Embryonic facial prominence (tissue), 1 donor: ENCODE results near the gene CDC42EP4.

ENCODE experiments used
- DNase-seq: peaks from one replicate; pipeline ENCODE4 v3.0.0-alpha.2; 2016; ENCODE audit errors: extremely low spot score

Gene CDC42EP4

DNA sequence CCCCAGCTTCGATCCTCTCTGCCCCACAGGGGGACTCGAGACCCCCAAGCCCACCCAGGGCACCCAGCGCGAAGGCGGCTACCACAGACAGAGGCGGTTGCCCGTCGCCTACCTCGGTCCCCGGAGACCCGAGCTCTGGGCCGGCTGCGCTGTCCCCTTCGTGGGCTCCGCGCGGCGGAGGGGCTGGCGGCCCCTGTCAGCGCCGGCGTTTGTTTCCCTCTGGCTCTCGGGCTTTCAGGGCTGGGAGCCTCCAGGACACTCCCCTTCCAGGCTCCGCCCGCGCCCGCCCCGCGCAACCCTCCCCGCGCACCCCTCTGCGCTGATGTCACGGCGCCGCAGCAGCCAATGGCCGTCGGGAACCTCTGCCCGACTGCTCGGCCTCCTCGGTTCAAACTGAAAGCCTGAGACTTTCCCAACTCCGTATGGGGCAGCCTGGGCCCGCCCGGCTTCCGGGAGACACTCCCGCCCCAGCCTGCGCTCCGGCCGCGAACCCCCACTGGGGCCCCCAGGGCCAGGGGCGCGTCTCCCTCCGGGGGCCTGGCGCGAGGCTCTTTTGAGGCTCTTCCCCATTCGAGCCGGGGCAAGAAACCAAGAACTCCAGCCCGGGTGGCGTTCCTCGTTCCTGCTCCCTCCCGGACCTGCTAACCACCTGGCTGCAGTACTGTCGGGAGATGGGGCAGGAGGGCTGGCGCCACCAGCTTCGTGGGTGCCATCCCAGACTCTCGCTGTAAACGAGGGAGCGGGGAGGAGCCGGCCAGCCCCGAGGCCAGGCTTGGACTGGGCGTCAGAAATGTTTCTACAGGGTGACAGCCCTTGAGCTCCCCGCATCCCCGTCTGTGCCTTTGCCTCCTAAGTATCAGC, at the start of gene CDC42EP4:
Gene CDC42EP4 (minus strand): TSS at position 221 of the 861 bp plus-strand sequence. CDS start 25,501 bp downstream, outside the sequence.
- DNase-seq = peak; percentile 80

- no peak for DNase-seq
Measured at GRCh38 chr17:73360961-73361761, 49.4 kb upstream of the CDC42EP4 start.

DNA sequence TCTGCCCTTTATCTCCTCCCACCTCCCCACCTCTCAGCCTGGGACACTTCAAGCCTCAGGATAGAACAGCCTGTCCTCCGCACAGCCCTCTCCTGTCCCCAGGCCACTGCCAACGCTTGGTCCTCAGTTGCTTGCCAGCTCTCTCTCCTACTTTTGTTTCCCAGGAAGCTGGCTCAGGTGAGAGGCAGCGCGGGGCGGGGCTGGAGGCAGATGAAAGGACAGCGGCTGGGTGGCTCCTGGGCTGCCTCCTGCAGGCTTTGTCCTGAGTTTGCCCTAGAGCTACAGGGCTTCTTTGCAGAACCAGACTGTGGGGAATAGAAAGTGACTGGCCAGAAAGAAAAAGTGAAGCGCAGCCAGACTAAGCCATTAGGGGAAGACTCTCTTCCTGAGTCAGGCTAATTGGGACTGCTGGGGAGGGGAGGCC, 48.2 kb upstream of the CDC42EP4 start:
- DNase-seq = no peak

GRCh38 chr17:73359352-73359751, 47.6 kb upstream of the CDC42EP4 start:
- DNase-seq = no peak

GRCh38 chr17:73358668-73359067, 46.9 kb upstream of the CDC42EP4 start:
- DNase-seq = no peak

DNA sequence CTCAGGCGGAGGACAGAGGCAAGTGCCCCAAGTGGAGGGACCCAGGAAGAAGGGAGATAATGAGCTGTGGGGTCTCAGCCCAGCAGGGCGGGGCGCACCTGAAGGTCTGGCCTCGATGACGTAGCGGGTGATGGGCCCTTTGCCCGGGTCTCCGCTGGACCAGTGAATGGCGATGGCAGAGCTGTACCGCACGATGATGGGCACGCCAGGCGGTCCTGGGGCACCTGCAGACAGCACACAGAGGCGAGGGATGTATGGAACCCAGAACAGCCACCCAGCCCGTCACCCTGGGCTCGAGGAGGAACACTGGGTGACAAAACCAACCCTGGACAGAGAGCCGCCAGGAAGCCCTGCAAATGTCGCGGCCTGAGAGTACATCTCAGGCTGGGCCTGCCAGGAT, 46.2 kb upstream of the CDC42EP4 start:
- DNase-seq = no peak

GRCh38 chr17:73357318-73357717, 45.5 kb upstream of the CDC42EP4 start:
- DNase-seq = no peak

DNA sequence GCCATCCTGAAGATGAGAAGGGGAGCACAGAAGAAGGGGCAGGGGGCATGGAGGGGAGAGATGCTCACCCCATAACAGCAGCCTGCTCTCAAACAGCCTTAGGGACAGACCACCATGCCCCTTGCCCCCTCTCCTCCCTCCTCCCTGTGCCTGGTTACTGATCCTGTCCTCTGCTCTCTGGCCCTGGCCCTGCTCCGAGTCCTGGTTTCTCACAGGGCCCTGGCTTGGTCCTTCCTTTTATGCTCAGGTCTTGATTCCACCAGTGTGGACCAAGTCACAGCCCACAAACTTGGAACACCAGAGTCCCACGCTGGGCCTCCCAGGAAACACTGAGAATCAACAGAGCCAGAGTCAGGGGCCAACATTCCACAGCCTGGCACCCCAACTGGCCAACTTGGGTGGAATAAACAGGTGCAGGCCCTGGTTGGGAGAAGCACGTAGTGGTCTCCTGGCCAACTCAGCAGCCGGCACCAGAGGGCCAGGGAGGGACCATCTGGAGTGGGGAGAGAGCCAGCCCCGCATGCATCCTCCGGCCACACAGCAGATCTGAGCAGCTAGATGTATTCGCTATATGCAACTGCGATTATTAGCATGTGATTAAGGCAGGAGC, 44.9 kb upstream of the CDC42EP4 start:
- no peak for DNase-seq

DNA sequence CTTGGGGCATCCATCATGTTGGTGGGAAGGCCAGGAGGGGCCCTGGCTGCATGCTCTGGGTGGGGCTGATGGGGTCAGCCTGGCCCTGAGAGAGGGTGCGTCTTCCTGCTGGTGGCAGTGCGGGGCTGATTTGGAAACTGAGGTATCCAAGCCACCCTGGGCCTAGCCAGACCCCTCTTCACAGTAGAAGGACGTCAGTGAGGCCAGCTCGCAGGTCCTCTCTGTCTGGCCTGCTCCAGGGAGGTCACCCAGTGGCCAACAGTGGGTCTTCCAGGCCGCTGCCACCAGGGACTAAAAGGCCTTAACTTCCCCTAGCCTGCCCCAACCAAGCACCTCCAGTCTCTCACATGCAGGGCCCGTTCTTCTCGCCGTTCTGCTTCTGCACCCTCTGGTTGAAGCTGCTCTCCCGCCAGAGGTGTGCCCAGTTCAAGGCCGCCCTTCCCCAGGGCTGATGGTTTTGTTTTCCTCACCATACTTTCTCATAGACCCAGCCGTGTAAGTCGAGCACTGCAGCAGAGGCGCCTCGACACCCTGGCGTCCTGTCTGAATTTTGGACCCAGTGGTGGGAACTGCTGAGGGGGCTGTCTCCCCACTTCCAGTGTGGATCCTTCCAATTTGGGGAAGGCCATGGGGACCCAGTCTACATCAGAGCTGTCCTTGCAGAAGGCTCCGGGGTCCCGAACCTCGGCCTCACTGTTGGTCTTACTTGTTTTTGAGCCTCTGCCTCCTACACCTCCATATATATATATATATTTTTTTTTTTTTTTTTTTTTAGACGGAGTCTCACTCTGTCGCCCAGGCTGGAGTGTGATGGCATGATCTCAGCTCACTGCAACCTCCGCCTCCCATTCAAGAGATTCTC, 42.9 kb upstream of the CDC42EP4 start:
- DNase-seq = no peak

DNA sequence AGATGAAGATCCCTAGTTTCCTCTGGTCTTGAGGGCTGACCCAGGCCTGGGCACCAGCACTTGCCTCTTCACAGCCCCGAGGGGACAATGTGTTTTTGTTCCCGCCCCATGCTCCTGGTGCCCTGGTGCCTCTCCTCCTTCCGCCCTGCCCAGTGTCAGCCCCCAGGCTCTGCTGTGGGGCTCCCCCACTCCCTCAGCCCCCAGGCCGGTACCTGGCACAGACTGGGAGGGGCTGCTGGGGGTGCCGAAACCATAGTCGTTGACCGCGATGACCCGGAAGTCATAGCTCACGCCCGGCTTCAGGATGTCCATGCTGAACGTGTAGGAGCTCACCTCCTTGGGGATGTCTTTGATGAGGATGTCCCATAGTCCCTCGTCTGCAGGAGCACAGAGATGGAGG, 40.5 kb upstream of the CDC42EP4 start:
- DNase-seq = no peak

DNA sequence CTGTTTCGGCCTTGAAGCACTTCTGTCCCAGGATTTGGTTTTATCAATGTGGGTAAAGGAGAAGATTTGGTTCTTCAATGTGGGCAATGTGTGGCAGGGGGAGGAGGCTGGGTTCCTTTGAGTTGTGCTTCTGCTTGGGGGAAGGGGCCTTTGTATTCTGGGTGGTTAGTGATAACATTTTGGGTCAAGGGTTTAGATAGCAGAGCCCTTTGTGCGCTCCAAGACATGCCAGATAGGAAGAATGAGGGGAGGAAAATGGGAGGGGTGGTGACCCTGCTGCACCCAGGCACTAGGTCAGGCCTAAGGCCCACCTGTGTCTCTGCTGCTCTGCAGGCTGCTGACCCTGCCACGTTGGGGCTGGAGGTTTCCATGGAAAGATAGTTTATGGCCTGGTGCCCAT, 40.0 kb upstream of the CDC42EP4 start:
- no peak for DNase-seq

- DNase-seq = no peak
Measured at GRCh38 chr17:73350864-73351263, 39.1 kb upstream of the CDC42EP4 start.

DNA sequence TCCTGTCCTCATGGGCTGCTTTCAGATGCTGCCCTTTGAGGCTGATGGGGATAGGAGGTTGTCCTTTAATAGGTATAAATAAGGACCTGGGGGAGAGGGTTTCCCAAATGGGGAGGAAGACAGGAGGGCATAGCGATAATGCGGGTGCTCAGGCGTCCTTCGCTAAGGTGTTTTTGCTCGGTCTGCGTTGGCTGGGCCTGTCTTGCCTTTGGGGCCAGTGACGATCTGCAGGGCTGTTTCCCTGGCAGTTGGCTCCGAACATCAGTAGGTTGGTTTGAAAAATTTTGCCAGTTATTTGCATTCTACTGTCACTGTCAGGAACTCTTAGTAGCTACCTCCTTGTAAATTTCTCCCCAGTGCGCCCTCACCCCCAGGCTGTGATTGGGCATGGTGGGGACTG, 37.8 kb upstream of the CDC42EP4 start:
- no peak for DNase-seq

DNA sequence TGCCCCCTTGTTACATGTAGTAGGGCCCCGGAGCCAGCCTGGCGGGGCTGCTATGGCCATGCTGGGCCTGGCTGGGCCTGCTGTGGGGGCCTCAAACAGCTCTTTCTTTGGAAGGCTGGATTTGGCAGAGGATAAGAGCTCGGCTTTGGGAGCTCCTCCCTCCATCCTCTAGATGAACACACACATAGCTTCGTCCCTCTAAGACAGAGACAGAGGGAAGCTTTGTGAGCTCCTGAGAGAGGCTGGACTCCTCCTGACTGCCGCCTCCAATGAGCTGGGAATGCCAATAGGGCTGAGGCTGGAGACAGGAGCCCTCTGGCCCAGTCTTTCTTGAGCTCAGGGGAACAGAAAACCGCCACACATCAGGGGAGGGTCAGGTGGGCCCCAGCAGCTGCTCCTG, 37.3 kb upstream of the CDC42EP4 start:
- no peak for DNase-seq

GRCh38 chr17:73348829-73349095, 37.0 kb upstream of the CDC42EP4 start:
- DNase-seq = no peak

DNA sequence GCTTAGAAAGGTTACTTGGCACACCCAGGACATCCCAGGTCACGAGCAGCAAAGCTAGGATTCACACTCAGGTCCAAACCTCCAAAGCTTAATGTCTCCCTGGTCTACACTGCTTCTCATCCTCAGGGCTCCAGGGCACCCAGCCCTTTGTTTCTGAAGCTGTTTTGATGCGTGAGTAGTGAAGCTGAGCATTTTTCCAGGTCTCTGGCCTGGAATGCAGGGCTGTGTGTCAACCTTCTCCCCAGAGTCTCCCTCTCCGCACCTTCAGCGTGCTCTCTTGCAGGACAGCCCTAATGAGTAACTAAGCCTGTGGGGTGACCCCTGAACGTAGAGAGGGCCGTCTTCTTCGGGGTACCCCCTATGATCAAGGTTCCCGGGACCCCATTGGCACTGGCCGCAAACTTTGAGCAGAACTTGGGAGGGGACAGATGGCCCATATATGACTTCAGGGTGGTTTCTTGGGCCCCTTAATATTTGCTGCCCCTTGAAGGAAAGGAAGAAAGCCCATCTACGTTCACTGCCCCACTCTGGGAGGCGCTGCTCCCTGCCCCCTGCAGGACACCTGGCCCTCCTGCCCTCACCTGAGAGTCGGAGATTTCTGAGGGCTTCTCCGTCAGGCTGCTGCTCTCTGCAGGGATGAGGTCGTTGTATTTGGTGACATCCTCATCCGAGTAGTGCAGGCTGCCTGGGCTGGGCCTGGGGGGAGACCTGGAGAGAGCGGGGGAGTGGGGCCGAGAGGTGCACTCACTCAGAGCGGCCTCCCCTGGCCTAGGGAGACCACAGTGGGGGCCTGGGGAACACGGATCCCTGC, 36.4 kb upstream of the CDC42EP4 start:
- DNase-seq = no peak

DNA sequence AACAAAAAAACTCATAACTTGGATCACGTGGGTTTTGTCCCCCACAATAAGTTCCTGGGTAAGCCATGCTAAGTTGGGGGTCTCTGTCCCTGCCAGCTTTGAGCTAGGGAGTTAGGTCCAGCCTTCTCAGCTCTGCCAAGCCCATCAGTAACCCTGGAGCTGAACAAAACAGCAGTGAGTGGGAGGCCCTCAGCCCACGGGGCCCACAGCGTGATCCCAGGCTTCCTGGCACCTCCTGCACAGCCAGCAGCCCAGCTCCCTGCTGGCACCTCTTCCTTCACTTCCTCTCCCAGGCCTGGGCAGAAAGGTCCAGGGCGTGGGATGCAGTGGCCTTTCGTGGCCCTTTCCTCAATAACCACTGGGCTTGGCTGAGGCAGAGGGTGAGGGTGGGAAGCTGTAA, 35.5 kb upstream of the CDC42EP4 start:
- no peak for DNase-seq

DNA sequence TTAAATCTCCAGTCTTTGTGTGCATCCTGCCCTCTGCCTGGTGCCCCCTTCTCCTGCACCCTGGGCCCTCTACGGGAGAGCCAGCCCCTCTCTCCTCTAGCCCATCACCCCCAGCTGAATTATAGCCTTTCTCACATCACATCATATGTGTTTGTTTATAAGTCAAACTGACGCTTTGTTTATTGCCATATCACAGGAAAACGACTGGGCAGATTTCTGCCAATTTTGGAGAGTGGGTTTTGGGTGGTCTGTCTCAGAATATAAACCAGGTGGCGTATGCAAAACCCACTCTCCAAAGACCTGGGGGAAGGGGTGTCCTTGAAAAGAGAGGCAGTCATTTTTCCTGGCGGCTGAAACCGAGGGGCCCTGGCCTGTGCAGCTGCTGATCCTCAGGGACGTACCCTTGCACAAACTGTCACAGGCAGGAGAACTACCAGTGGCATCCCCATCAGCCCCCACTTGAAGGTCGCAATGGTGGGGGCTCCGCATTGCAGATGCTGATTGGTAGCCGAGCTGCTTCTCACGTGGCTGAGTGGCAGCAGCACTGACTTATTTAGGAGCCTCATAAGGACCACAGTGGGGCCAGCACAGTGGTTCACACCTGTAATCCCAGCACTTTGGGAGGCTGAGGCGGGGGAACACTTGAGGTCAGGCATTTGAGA, 34.8 kb upstream of the CDC42EP4 start:
- DNase-seq = no peak

- DNase-seq = no peak
Measured at GRCh38 chr17:73343739-73344454, 32.1 kb upstream of the CDC42EP4 start.

DNA sequence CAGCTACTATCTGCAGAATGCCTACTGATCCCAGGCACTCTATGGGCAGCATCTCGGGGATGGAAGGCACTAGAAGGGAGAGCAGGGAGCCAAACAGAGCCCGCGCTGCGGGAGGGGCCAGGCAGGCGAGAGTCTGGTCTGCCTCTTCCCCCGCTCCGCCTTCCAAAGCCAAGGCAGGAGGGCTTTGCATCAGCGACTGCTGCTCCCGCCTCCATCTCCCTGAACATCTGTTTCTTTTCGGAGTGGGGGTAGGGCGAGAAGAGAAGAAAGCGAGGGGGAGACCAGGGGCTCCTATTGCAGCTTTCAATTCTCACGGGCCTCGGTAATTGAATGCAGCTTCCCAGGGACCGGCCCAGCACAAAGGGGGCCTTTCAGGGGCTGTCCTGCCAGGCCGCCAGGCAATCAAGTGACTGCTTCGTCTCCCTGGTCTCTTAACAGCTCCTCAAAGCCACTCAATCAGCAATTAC, 31.4 kb upstream of the CDC42EP4 start:
- peak; percentile 92 for DNase-seq
